GM12891 (cell line): Measurements from ENCODE around the gene ITPR1.

ENCODE experiments used
- POLR2A ChIP-seq: IDR thresholded peaks from 2 replicates; pipeline ENCODE4 v1.6.1; 2011; ENCODE audit warnings: low read depth, low read length, control low read depth
- POLR2AphosphoS5 ChIP-seq: IDR thresholded peaks from 2 replicates; pipeline ENCODE4 v1.6.1; 2011; ENCODE audit warnings: low read depth, low read length, control low read depth
- POU2F2 ChIP-seq: IDR thresholded peaks from 2 replicates; pipeline ENCODE4 v1.6.1; 2011; ENCODE audit warnings: low read depth, mild to moderate bottlenecking, control low read depth, low read length, moderate library complexity
- SPI1 ChIP-seq: IDR thresholded peaks from 2 replicates; pipeline ENCODE4 v1.6.1; 2011; ENCODE audit warnings: low read depth, low read length, control low read depth
- TAF1 ChIP-seq: IDR thresholded peaks from 2 replicates; pipeline ENCODE4 v1.6.1; 2011; ENCODE audit warnings: low read depth, low read length, control low read depth

DNA sequence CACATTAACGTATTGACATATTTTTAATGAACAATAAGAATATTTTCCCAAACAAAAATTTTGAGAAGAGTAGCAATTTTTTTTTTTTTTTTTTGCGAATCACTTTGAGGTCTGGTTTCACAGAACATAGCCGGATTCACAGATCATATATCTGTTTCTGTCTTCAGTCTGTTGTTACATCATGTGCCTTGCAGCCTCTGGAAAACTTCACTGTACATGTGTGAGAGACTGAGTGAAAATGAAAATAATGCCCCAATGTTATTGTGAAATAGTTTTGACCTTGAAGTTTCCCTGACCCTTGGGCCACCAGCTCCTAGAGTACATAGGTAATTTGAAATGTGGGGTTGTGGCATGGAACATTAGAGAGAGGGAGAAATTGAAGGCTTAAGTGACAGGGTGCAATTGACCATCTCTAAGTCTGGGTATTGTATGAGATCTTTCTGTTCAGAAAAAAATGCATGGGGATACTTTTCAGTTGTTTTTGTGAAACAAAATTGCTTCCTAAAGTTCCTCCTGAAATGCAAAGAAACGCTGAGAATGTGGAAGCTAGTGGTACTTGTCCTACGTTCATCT, 14.0 kb downstream of the ITPR1 start:
- TF ChIP-seq POLR2AphosphoS5 (no peak), SPI1 (no peak), TAF1 (no peak), POLR2A (no peak), POU2F2 (no peak)
